AG04450 (cell line): ENCODE data around the gene DENND5B. TPM values are rescaled to one million over a fixed set of nuclear protein-coding genes. Genes with fewer than 3 reads are reported as not detected.

Experiments
- CTCF ChIA-PET: fragments of 300-600, 350-600 bp; formaldehyde crosslinking; extraction: SDS; loops from one replicate; lab custom pipeline; 2022; ENCODE audit warnings: antibody characterized with exemption, inconsistent platforms; lab: Charles Lee
- POLR2A ChIA-PET: fragments of 350-600 bp; formaldehyde crosslinking; extraction: SDS; loops from one replicate; lab custom pipeline; 2021; ENCODE audit warnings: antibody characterized with exemption, inconsistent platforms; lab: Yijun Ruan, JAX
- DNase-seq: peaks from one replicate; pipeline ENCODE4 v3.0.0-alpha.2; 2011; ENCODE audit warnings: low read depth, low spot score
- H3K27ac ChIP-seq: one replicate; pipeline ENCODE4 v1.5.1; 2012; ENCODE audit warnings: low read depth, low read length, control low read depth
- H3K27me3 ChIP-seq: one replicate; pipeline ENCODE4 v1.6.0; 2012; ENCODE audit warnings: low read length; ENCODE audit not compliant: control insufficient read depth, insufficient read depth
- H3K4me3 ChIP-seq: 2 replicates; pipeline ENCODE4 v1.5.1; 2011; ENCODE audit warnings: mild to moderate bottlenecking, low read depth, low read length, control low read depth
- H3K9me3 ChIP-seq: 2 replicates; pipeline ENCODE4 v1.5.1; 2012; ENCODE audit warnings: low read length; ENCODE audit not compliant: control insufficient read depth, insufficient read depth
- polyA plus RNA-seq: library from polyadenylated mRNA; depleted of rRNA; stranded (reverse); fragments of >200 nt; gene quantifications from 2 replicates; pipeline ENCODE4 v1.2.3, GENCODE V29; 2011
- TF ChIP-seq, protein P1 (sequence below): IDR thresholded peaks from 2 replicates; pipeline ENCODE4 v1.5.1; 2011; ENCODE audit warnings: low read depth, low read length, control low read depth, inconsistent platforms

DENND5B gene
- polyA plus RNA-seq, 1 experiment: 17.3 TPM

- Histone ChIP-seq H3K27me3 (no peaks in the 10 kb centered on the region), H3K27ac (no peak overlapping the region), H3K9me3 (no peaks in the 10 kb centered on the region), H3K4me3 (no peak overlapping the region)
- ChIA-PET POLR2A (no interaction called here), CTCF (interaction anchor here (1.5 kb wide), 1 partner anchor 32 kb away, joined by 7 read pairs; no protein-coding TSS in a partner anchor)
- DNase-seq: no peak
- TF ChIP-seq, protein P1, sequence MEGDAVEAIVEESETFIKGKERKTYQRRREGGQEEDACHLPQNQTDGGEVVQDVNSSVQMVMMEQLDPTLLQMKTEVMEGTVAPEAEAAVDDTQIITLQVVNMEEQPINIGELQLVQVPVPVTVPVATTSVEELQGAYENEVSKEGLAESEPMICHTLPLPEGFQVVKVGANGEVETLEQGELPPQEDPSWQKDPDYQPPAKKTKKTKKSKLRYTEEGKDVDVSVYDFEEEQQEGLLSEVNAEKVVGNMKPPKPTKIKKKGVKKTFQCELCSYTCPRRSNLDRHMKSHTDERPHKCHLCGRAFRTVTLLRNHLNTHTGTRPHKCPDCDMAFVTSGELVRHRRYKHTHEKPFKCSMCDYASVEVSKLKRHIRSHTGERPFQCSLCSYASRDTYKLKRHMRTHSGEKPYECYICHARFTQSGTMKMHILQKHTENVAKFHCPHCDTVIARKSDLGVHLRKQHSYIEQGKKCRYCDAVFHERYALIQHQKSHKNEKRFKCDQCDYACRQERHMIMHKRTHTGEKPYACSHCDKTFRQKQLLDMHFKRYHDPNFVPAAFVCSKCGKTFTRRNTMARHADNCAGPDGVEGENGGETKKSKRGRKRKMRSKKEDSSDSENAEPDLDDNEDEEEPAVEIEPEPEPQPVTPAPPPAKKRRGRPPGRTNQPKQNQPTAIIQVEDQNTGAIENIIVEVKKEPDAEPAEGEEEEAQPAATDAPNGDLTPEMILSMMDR: no peak
Observed at GRCh38 chr12:31371256-31371620, 219.7 kb downstream of the DENND5B start.

DNA sequence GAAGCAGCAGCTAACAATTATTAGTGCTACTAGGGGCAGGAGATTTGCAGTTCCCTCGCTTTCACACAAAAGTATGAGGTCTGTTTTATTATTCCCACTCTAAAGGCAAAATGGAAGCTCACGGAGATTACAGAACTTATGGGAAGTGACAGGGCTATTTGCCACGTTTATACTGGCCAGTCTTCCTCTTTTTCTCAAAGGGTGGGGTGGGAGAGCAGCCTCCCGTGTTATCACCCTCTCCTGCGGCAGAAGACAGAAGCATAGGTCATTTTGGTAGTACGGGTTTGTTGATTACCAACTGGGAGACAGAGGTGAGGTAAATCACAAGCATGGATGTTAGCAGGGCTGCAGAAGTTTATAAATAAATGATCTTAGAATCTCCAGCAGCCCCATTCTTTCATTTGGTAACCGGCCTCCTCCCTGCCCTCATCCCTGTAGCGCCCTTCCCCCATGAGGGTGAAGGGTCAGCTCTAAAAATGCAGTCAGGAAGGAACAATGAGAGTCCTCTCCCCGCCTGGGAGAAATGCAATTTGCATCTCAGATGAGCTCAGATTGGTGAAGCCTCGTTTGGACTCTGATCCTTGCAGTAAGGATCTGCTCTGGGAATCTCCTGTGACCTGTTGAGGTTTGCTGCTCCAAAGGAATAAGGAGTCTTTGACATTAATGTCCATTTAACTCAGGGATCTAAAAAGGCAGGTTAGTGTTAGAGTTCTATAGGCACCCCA is 220.2 kb downstream of the DENND5B start:
- no peak for DNase-seq
- Histone ChIP-seq H3K27ac (peak overlapping the region; percentile 47), H3K27me3 (no peaks in the 10 kb centered on the region), H3K4me3 (no peak overlapping the region), H3K9me3 (no peaks in the 10 kb centered on the region)
- CTCF ChIA-PET: interaction anchor here (0.9 to 1.5 kb wide), 2 partner anchors 32 to 99 kb away, joined by 3 to 7 read pairs; no protein-coding TSS in a partner anchor
- TF ChIP-seq, protein P1: no peak
- POLR2A ChIA-PET: interaction anchor here (0.6 kb wide), 1 partner anchor 8 kb away, joined by 4 read pairs; no protein-coding TSS in a partner anchor

DNA sequence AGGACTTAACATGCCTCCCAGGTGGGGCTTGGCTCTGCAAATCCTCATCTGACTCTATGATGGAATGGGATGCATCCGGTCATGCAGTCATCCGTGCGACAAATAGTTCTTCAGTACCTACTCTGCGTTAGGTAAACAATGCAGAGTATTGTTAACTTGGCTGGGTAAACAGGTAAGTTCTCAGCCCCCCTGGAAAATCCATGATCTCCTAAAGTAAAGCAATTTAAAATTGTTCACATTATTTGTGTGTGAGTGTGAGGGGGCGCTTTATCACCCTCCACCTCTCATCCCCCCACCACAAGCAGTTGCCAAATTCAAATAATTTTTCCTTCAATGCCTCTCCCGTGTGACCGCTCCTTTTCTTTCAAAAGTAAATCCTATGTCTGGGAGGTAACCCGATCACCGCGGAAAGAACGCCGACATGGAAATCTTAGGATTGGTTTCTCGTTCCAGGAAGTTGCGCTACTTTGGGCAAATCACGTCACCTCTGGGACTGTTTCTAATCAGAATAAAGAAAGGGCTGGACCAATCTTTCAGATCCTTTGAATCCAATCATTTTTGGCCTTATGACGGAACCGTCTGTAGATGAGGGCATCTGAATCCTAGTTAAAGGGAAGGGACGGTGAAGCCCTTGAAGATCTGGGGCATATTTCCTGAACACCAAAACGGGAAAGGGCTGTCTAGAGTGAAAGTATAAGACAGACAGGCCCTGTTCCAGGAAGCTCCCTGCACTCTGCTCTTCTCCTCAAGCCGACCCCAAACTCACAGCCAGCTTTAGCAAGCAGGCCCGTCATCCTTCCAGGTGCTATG is 221.0 kb downstream of the DENND5B start:
- Histone ChIP-seq H3K27ac (peak overlapping the region; percentile 47), H3K4me3 (no peak overlapping the region), H3K27me3 (no peaks in the 10 kb centered on the region), H3K9me3 (no peaks in the 10 kb centered on the region)
- DNase-seq: no peak
- TF ChIP-seq, protein P1: no peak
- ChIA-PET POLR2A (no interaction called here), CTCF (interaction anchor here (0.9 to 1.5 kb wide), 2 partner anchors 33 to 98 kb away, joined by 3 to 7 read pairs; no protein-coding TSS in a partner anchor)

DNA sequence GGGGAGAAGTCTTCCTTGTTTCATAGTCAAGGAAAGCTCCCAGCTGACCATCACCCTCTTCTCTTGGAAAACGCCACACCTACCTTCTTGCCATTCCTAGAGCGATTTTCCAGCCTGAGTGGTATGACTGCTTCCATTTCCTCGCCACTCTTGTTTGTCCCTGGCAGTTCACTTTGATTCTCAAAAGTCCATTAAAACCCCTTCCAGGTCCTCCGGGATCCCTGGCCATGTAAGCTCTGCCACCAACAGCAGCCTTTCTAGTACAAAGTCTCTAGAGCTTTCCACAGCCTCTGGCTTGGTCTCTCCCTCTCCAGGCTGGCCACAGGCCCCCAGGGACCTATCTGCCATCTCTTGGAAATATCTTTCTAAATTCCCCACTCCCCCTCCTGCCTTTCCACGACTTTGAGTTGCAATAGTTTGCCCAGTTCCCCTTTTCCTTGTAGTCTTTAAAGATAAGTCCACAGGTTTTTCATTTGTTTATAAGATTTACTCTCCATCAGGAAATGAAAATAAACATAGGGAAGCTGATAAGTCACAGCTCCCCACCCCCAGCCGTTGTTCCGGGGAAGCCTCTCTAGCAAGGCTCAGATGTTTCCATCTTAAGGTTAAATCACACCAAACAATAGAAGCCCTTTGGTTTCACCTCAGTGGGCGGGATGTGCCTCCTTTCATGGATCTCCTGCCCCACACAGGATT is 222.1 kb downstream of the DENND5B start:
- no peak overlapping the region for H3K27ac ChIP-seq
- POLR2A ChIA-PET: interaction anchor here (1.0 kb wide), 1 partner anchor 42 kb away, joined by 3 read pairs; no protein-coding TSS in a partner anchor
- CTCF ChIA-PET: interaction anchor here (1.1 kb wide), 1 partner anchor 97 kb away, joined by 3 read pairs; no protein-coding TSS in a partner anchor
- H3K9me3 ChIP-seq: no peaks in the 10 kb centered on the region; the same call in 1 of the 2 replicates
- no peak overlapping the region for H3K4me3 ChIP-seq
- TF ChIP-seq, protein P1: no peak
- H3K27me3 ChIP-seq: no peaks in the 10 kb centered on the region
- no peak for DNase-seq
